Effector CD8-positive, alpha-beta T cell (primary cell): ENCODE data around the gene ADGB.
A peak's percentile ranks its signal among the peaks of the same experiment; 100 is the strongest.
"Not testable (repeated sequence)": the region's sequence is repeated elsewhere in the genome, so short reads cannot be mapped to it uniquely, and the experiment has no call there.

Experiments used
- DNase-seq: peaks from one replicate; lab custom pipeline; 2025; lab: John Stamatoyannopoulos, UW

ADGB gene

GRCh38 chr6:146819596-146820320 is 221.0 kb downstream of the ADGB start:
- DNase-seq: no peak

- no peak for DNase-seq
Observed at GRCh38 chr6:146827216-146827928, 228.6 kb downstream of the ADGB start.

GRCh38 chr6:146829792-146830565 is 231.2 kb downstream of the ADGB start:
- no peak for DNase-seq

DNA sequence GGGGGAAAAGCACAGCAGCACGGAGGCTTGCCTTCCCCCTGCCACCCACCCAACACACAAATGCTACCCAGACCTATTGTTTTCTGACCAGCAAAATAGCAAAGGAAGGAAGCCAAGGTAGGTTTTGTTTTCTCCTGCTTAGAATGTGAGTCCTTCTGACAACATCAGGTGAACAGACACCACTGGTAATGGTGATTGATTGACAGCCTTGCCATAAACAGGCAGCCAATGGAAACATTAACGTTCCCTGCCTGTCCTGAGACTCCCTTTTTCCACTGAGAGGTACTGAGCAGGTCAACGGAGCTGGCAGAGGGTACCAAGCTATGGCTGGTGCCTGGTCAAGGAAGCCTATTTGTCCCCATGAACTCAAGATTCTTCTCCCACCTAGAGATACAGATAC is 234.4 kb downstream of the ADGB start:
- DNase-seq: no peak

DNA sequence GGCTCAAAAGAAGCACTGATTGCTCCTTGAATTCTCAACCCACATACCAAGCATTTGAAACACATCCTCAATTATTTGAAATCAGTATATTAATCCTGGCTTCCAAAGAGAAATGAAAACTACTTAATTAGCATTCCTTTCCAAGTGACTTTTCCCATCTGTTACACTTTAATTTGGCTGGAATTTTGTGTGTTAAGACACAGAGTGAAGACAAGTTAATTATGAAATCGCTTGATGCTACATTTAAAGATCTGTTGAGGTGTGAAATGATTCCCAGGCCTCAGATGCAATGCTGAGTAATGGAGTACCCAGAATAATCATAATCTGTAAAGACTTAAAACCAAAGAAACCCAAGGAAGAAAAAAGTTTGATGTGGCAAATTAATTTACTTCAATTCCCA is 241.4 kb downstream of the ADGB start:
- no peak for DNase-seq

- DNase-seq: no peak
Observed at GRCh38 chr6:146840641-146841040, 241.9 kb downstream of the ADGB start.

GRCh38 chr6:146847426-146847825 is 248.7 kb downstream of the ADGB start:
- no peak for DNase-seq

GRCh38 chr6:146850238-146850896 is 251.6 kb downstream of the ADGB start:
- no peak for DNase-seq

- no peak for DNase-seq
Observed at GRCh38 chr6:146850981-146851380, 252.2 kb downstream of the ADGB start.

DNA sequence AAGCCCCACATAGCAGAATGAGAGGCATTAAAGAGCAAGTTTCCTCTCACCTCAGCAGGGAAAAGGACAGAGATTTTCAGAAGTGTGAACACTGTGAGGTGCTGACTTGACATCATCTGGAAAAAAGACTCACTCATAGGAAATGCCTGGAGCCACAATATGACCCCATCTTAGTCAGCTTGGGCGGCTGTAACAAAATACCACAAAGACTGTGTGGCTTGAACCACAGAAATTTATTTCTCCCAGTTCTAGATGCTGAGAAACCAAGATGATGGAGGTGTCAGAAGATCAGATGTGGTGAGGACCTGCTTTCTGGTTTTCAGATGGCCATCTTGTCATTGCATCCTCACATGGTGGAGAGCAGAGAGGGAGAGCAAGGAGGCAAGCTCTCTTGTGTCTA is 253.1 kb downstream of the ADGB start:
- no peak for DNase-seq

DNA sequence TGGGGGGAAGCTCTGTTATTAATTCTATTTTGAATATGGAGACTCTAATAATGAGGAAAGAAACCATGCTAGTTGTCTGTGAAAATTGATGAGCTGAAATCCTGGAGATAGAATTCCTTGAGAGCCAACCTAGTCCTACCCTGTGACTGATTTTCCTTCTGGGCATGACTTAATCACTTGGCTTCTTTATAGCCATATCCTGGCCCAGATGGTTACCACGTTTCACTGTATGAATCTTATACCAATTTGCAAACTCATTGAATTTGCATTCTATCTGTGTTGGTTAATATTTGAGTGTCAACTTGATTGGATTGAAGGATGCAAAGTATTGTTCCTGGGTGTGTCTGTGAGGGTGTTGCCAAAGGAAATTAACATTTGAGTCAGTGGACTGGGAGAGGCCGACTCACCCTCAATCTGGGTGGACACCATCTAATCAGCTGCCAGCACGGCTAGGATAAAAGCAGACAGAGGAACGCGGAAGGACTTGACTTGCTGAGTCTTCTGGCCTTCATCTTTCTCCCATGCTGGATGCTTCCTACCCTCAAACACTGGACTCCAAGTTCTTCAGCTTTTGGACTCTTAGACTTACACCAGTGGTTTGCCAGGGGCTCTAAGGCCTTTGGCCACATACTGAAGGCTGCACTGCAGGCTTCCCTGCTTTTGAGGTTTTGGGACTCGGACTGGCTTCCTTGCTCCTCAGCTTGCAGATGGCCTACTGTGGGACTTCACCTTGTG is 255.9 kb downstream of the ADGB start:
- not testable (repeated sequence) for DNase-seq

DNA sequence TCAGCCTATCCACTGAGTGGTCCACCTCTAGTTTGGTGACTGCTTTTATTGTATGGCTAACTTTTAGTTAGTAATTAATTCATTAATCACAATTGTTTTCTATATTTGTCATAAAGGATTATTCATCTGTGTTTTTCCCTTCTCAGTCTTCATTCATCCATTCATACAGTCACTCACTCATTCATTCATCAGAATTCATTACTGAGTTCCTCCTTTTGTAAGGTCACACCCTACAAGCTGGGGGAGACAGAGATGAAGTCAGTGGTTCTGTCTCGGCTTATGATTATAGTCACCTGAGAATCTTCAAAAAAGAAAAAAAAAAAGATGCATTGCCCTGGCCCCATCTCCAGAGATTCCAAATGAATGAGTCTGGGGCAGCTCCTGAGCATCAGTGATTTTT is 257.1 kb downstream of the ADGB start:
- no peak for DNase-seq

- DNase-seq: no peak
Observed at GRCh38 chr6:146856296-146856695, 257.5 kb downstream of the ADGB start.

- peak; percentile 55 for DNase-seq
Observed at GRCh38 chr6:146857180-146857979, 258.6 kb downstream of the ADGB start.

- DNase-seq: no peak
Observed at GRCh38 chr6:146857980-146858347, 259.2 kb downstream of the ADGB start.

- no peak for DNase-seq
Observed at GRCh38 chr6:146859206-146859605, 260.4 kb downstream of the ADGB start.

- DNase-seq: no peak
Observed at GRCh38 chr6:146859795-146860495, 261.2 kb downstream of the ADGB start.

- no peak for DNase-seq
Observed at GRCh38 chr6:146860583-146860982, 261.8 kb downstream of the ADGB start.

DNA sequence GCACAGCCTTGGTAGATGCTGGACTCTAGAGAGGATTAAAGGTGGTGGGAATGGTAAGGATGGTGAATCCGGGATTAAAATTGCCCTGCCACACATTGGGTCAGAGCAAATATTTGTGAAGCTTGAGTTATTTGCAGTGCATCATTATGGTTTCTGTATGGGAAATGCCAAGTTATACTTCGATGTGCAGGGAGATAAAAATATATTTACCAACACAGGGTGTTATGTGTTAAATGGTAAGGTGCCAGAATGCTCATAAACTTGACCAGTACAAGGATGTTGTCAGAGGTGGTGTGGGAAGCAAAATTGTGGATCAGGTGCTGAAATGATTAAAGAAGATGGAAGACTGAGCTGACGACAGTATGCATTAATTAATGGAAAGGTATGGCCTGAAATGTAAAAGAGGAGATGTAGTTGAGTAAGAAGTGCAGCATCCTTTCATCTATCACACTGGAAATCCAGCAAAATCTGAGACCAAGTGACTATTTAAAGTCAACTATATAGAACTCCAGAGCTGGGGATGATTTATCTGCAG is 262.3 kb downstream of the ADGB start:
- DNase-seq: no peak

DNA sequence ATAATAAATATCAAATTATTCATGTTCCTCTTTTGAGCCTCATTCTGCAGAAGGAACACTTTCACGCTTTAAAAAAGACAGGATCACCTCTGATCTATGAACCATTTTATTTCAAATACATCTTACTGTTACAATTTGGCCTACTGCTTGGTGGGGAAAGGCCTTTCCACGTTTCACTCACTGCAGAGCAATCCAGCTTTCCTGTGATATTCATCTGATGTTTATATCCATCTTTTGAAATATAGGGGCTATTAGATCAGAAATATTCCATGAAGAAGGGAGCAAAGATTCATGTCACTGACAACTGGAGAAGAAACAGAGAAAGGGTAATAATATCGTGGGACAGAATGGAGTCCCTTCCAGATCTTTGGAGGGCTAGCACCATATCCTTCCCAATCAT is 262.9 kb downstream of the ADGB start:
- DNase-seq: no peak
